Mesothelial cell of epicardium (in vitro differentiated cells): ENCODE results near the gene TRIM75. TPM values are rescaled to one million over a fixed set of nuclear protein-coding genes. Genes with fewer than 3 reads are reported as not detected.

Source experiments
- DNase-seq, 2 experiments: peaks; one replicate each; pipeline ENCODE4 v3.0.0; 2021; ENCODE audit warnings: low spot score in 2 of 2; ENCODE audit not compliant: unreplicated experiment in 2 of 2
- H3K27ac Mint-ChIP-seq: 2 replicates; pipeline ENCODE4 v1.8.0; 2021; ENCODE audit warnings: mixed read lengths
- H3K27me3 Mint-ChIP-seq: 2 replicates; pipeline ENCODE4 v1.8.0; 2021; ENCODE audit warnings: low read depth, mixed read lengths
- H3K36me3 Mint-ChIP-seq: 2 replicates; pipeline ENCODE4 v1.8.0; 2021; ENCODE audit warnings: mixed read lengths
- H3K4me1 Mint-ChIP-seq: 2 replicates; pipeline ENCODE4 v1.8.0; 2021; ENCODE audit warnings: mixed read lengths
- H3K4me3 Mint-ChIP-seq: 2 replicates; pipeline ENCODE4 v1.8.0; 2021; ENCODE audit warnings: mild to moderate bottlenecking, moderate library complexity, mixed read lengths
- H3K9me3 Mint-ChIP-seq: 2 replicates; pipeline ENCODE4 v1.8.0; 2021; ENCODE audit warnings: mixed read lengths
- CTCF ChIP-seq: fragments of 200-600 bp; sonication (generic); IDR thresholded peaks from one replicate; pipeline ENCODE4 v1.5.0; 2021; ENCODE audit warnings: antibody characterized with exemption; ENCODE audit not compliant: unreplicated experiment
- total RNA-seq: library from RNA; stranded (reverse); gene quantifications from 3 replicates; pipeline ENCODE4 v1.2.1, GENCODE V29; 2021

The TRIM75 gene
- total RNA-seq, 1 donor from 2014 or later = not detected

- Mint-ChIP-seq H3K27ac (no peak overlapping the region), H3K4me1 (no peaks in the 10 kb centered on the region), H3K9me3 (no peaks in the 10 kb centered on the region), H3K4me3 (no peak overlapping the region), H3K27me3 (no peaks in the 10 kb centered on the region), H3K36me3 (peaks cover 15% of the 10 kb centered on the region)
- TF ChIP-seq CTCF = peak; percentile 51
- DNase-seq = no peak
These were observed 43.1 kb downstream of the TRIM75 start for GRCh38 chr4:165096776-165097175.

GRCh38 chr4:165101641-165102040, 48.0 kb downstream of the TRIM75 start:
- H3K9me3 Mint-ChIP-seq = no peaks in the 10 kb centered on the region

GRCh38 chr4:165106518-165106917, 52.9 kb downstream of the TRIM75 start:
- H3K4me3 Mint-ChIP-seq = no peak overlapping the region
- TF ChIP-seq CTCF = no peak
- no peak overlapping the region for H3K27ac Mint-ChIP-seq
- no peaks in the 10 kb centered on the region for H3K9me3 Mint-ChIP-seq
- H3K27me3 Mint-ChIP-seq = no peaks in the 10 kb centered on the region
- no peak for DNase-seq
- peaks cover 4% of the 10 kb centered on the region for H3K4me1 Mint-ChIP-seq
- peaks cover 9% of the 10 kb centered on the region for H3K36me3 Mint-ChIP-seq

More at GRCh38 chr4:165101641-165102040, 48.0 kb downstream of the TRIM75 start:
- no peaks in the 10 kb centered on the region for H3K4me1 Mint-ChIP-seq
- H3K27ac Mint-ChIP-seq = no peak overlapping the region
- DNase-seq = no peak
- no peak for TF ChIP-seq CTCF
- peaks cover 22% of the 10 kb centered on the region for H3K36me3 Mint-ChIP-seq
- H3K4me3 Mint-ChIP-seq = no peak overlapping the region
- H3K27me3 Mint-ChIP-seq = no peaks in the 10 kb centered on the region

Other genes starting within 250 kb of the TRIM75 start
- 0.56 to 1.0 TPM (median 0.58 TPM) in 3 replicates for gene APELA, start 176.7 kb upstream of the TRIM75 start, total RNA-seq
- 1.6 to 2.4 TPM (median 2.2 TPM) in 3 replicates for gene TRIM61, start 76.2 kb upstream of the TRIM75 start, total RNA-seq
- not detected in 3 replicates for gene TRIM60, start 21.9 kb upstream of the TRIM75 start, total RNA-seq
- gene TMEM192, start 59.0 kb downstream of the TRIM75 start, total RNA-seq = 12.2 to 15.4 TPM (median 13.9 TPM) in 3 replicates
- 9.9 to 12.6 TPM (median 11.8 TPM) in 3 replicates for gene KLHL2, start 153.7 kb downstream of the TRIM75 start, total RNA-seq